BLaER1 treated with 17β-estradiol and CSF1 and Interleukin-3, amounts not matched to agents 10 nM and 100 nM (cell line): ENCODE results near the gene IL17RC.
A peak's percentile ranks its signal among the peaks of the same experiment; 100 is the strongest.

Experiments
- H3K27ac ChIP-seq, 11 experiments: shearing (Covaris generic); formaldehyde crosslinking; 2 replicates each; pipeline ENCODE4 v1.8.1; 2022
- H3K27me3 ChIP-seq, 11 experiments: shearing (Covaris generic); formaldehyde crosslinking; 2 replicates each; pipeline ENCODE4 v1.8.1; 2022
- H3K36me3 ChIP-seq, 11 experiments: shearing (Covaris generic); formaldehyde crosslinking; 2 replicates each; pipeline ENCODE4 v1.8.1; 2022
- H3K4me1 ChIP-seq, 10 experiments: shearing (Covaris generic); formaldehyde crosslinking; 2 replicates each; pipeline ENCODE4 v1.8.1; 2022
- H3K4me2 ChIP-seq, 11 experiments: shearing (Covaris generic); formaldehyde crosslinking; 2 replicates each; pipeline ENCODE4 v1.8.1; 2022
- H3K4me3 ChIP-seq, 10 experiments: shearing (Covaris generic); formaldehyde crosslinking; 2 replicates each; pipeline ENCODE4 v1.8.1; 2022
- H3K9ac ChIP-seq, 11 experiments: shearing (Covaris generic); formaldehyde crosslinking; 2 replicates each; pipeline ENCODE4 v1.8.1; 2022
- H3K9me3 ChIP-seq, 11 experiments: shearing (Covaris generic); formaldehyde crosslinking; replicated peaks in 1 of 11; 2 replicates each; pipeline ENCODE4 v1.8.1; 2022
- H4K20me1 ChIP-seq, 11 experiments: shearing (Covaris generic); formaldehyde crosslinking; 2 replicates each; pipeline ENCODE4 v1.8.1; 2022
- Cebpa-rat ChIP-seq, 11 experiments: shearing (Covaris generic); IDR thresholded peaks; 2 replicates each; pipeline ENCODE4 v1.8.1; 2022

Gene IL17RC

DNA sequence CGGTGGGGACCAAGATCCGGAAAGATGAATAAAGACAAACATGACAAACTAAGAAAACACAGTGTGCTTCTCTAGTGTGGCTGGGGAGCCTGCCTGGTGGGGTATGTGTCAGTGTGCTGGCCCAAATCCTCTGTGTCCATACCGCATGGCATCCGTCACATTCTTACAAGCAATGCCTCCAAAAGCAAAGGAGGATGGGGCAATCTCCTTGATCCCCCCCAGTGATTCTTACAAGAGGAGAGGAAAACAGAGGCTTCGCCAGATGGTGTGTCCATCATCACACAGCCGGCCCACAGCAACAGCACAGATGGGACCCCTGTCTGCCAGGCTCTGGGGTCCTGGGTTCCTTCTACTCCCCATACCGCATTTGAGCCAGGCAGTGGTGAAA lies 558 bp upstream of the IL17RC start:
- Histone ChIP-seq H3K27ac (peak overlapping the region in 6 of 11 experiments; percentile 30 to 62 (median 48); a peak in 6 of 22 replicates), H3K36me3 (no peaks in the 10 kb centered on the region; a peak in 1 of 22 replicates), H3K27me3 (peaks cover 0 to 24% (median 16%) of the 10 kb centered on the region in 11 experiments; a peak in 17 of 22 replicates), H3K4me3 (peak overlapping the region; percentile 21 to 54 (median 43); a peak in 17 of 20 replicates), H3K4me1 (peaks cover 38 to 61% (median 48%) of the 10 kb centered on the region in 10 experiments), H4K20me1 (no peaks in the 10 kb centered on the region), H3K4me2 (peak overlapping the region; percentile 78 to 100 (median 99)), H3K9ac (peak overlapping the region in 10 of 11 experiments; percentile 31 to 70 (median 62); a peak in 16 of 22 replicates), H3K9me3 (no peaks in the 10 kb centered on the region)
- TF ChIP-seq Cebpa-rat (IDR thresholded peaks at IDR 0.05): no peak

- Histone ChIP-seq H3K36me3 (no peaks in the 10 kb centered on the region; a peak in 1 of 22 replicates), H3K27me3 (peaks cover 0 to 24% (median 16%) of the 10 kb centered on the region in 11 experiments; a peak in 17 of 22 replicates), H3K4me1 (peaks cover 31 to 47% (median 41%) of the 10 kb centered on the region in 10 experiments), H3K4me3 (no peak overlapping the region), H4K20me1 (no peaks in the 10 kb centered on the region), H3K9me3 (no peaks in the 10 kb centered on the region), H3K4me2 (peak overlapping the region in 10 of 11 experiments; percentile 78 to 100 (median 98); a peak in 10 of 22 replicates), H3K9ac (peak overlapping the region in 4 of 11 experiments; percentile 50 to 66 (median 59); a peak in 6 of 22 replicates), H3K27ac (peak overlapping the region in 3 of 11 experiments; percentile 55 to 66 (median 62); a peak in 2 of 22 replicates)
- no peak for TF ChIP-seq Cebpa-rat (IDR thresholded peaks at IDR 0.05)
These were observed 922 bp downstream of the IL17RC start for GRCh38 chr3:9917820-9918219.

DNA sequence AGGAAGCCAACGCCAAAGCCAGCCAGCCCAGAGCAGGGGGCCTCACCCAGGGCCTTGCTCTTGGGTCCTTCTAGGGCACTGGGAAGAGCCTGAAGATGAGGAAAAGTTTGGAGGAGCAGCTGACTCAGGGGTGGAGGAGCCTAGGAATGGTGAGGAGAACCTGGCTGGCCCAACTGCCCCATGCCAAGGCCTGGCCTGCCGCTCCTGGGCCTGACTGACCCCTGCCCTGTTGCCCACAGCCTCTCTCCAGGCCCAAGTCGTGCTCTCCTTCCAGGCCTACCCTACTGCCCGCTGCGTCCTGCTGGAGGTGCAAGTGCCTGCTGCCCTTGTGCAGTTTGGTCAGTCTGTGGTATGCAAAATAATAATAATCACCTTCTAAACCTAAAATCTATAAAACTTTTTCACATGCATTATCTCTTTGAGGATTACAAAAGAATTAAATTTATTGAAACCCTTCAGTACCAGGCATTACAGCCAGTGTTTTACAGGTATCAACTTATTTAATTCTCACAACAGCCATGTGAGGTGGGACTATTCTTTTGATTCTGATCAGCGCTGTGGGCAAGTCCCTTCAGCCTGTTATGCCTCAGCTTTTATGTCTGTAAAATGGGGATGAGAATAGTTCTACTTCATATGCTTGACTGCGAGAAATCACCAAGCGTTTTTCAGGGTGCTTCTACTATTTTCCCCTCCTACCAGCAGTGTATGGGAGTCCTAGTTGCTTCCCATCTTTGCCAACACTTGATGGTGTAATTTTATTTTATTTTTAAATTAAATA lies 1.6 kb downstream of the IL17RC start:
- H3K36me3 ChIP-seq: no peaks in the 10 kb centered on the region; a peak in 1 of 22 replicates
- 0 out of 22 replicates have a peak overlapping the region, but pooled peaks of 1 of the 11 experiments have one; percentile 8 for H3K9ac ChIP-seq
- H3K27me3 ChIP-seq: peaks cover 0 to 24% (median 16%) of the 10 kb centered on the region in 11 experiments; a peak in 17 of 22 replicates
- H3K4me3 ChIP-seq: no peak overlapping the region
- no peak overlapping the region for H3K27ac ChIP-seq
- peak overlapping the region in 1 of 11 experiments; percentile 92; a peak in 1 of 22 replicates for H3K4me2 ChIP-seq
- H3K4me1 ChIP-seq: peaks cover 31 to 45% (median 40%) of the 10 kb centered on the region in 10 experiments
- no peak for TF ChIP-seq Cebpa-rat (IDR thresholded peaks at IDR 0.05)
- no peaks in the 10 kb centered on the region for H4K20me1 ChIP-seq
- H3K9me3 ChIP-seq: no peaks in the 10 kb centered on the region

DNA sequence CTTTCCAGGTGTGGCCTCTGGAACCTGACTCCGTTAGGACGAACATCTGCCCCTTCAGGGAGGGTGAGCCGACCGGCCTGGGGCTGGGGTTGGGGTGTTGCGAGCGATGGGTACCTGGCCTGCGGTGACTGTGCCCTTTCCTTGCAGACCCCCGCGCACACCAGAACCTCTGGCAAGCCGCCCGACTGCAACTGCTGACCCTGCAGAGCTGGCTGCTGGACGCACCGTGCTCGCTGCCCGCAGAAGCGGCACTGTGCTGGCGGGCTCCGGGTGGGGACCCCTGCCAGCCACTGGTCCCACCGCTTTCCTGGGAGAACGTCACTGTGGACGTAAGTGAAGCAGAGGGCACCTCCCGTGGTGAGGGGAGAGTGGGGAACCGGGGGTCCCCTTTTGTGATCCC lies 11.3 kb downstream of the IL17RC start:
- no peak overlapping the region for H3K9ac ChIP-seq
- no peak overlapping the region for H3K4me2 ChIP-seq
- TF ChIP-seq Cebpa-rat (IDR thresholded peaks at IDR 0.05): no peak
- H3K4me3 ChIP-seq: no peak overlapping the region
- no peaks in the 10 kb centered on the region for H4K20me1 ChIP-seq
- no peaks in the 10 kb centered on the region for H3K27me3 ChIP-seq
- no peak overlapping the region for H3K27ac ChIP-seq
- H3K4me1 ChIP-seq: peaks cover 7 to 14% (median 10%) of the 10 kb centered on the region in 10 experiments; a peak in 18 of 20 replicates
- H3K9me3 ChIP-seq: no peaks in the 10 kb centered on the region
- H3K36me3 ChIP-seq: peaks cover 0 to 7% (median 0%) of the 10 kb centered on the region in 11 experiments; a peak in 1 of 22 replicates

DNA sequence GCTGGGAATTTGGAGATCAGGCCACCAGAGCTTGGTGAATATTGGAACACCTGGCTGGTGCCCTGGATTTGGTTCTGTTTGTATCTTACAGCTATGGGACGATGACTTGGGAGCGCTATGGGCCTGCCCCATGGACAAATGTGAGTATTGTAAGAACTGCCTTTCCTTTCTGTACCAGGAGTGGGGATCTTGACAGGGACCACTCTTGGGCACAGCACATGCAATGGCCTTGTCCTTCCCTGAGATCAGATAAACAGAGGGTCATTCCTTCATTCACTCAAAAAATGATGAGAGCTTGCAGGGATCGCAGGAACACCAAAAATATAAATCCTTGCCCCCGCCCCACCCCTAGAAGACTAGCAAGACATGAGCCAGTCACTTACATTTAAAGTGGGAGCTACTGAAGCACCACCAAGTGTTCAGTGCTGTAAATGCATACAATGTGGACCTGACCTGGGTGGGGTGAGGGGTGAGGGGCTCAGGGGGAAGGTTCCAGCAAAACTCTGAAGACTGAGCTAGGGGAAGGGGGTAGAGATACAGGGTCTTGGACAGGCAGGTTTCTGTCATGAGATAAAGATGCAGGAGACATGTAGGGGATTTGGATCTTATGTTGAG lies 14.0 kb downstream of the IL17RC start:
- no peaks in the 10 kb centered on the region for H4K20me1 ChIP-seq
- H3K4me1 ChIP-seq: peaks cover 26 to 32% (median 28%) of the 10 kb centered on the region in 10 experiments
- no peak overlapping the region for H3K9ac ChIP-seq
- H3K36me3 ChIP-seq: peaks cover 0 to 8% (median 3%) of the 10 kb centered on the region in 11 experiments; a peak in 12 of 22 replicates
- no peak overlapping the region for H3K27ac ChIP-seq
- H3K4me2 ChIP-seq: no peak overlapping the region
- no peak for TF ChIP-seq Cebpa-rat (IDR thresholded peaks at IDR 0.05)
- no peaks in the 10 kb centered on the region for H3K9me3 ChIP-seq
- no peaks in the 10 kb centered on the region for H3K27me3 ChIP-seq
- H3K4me3 ChIP-seq: no peak overlapping the region

DNA sequence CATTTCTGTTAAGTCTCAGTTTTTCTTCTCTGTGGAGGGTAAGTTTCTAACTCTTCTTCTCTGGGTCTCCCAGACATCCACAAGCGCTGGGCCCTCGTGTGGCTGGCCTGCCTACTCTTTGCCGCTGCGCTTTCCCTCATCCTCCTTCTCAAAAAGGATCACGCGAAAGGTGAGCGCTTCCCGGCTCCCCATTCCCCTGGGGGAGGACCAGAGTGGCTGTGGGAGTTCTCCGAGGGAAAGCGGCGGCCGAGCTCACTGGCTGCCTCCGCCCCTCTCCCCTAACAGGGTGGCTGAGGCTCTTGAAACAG lies 15.6 kb downstream of the IL17RC start:
- TF ChIP-seq Cebpa-rat (IDR thresholded peaks at IDR 0.05): no peak
- no peaks in the 10 kb centered on the region for H3K9me3 ChIP-seq
- H3K36me3 ChIP-seq: peaks cover 8 to 24% (median 16%) of the 10 kb centered on the region in 11 experiments; a peak in 21 of 22 replicates
- H3K4me2 ChIP-seq: peak overlapping the region; percentile 94 to 100 (median 99)
- H3K27ac ChIP-seq: peak overlapping the region; percentile 71 to 97 (median 93)
- no peaks in the 10 kb centered on the region for H3K27me3 ChIP-seq
- peak overlapping the region; percentile 86 to 97 (median 91) for H3K9ac ChIP-seq
- peak overlapping the region; percentile 67 to 81 (median 72) for H3K4me3 ChIP-seq
- peaks cover 29 to 37% (median 32%) of the 10 kb centered on the region in 10 experiments for H3K4me1 ChIP-seq
- peaks cover 0 to 8% (median 0%) of the 10 kb centered on the region in 11 experiments; a peak in 2 of 22 replicates for H4K20me1 ChIP-seq

DNA sequence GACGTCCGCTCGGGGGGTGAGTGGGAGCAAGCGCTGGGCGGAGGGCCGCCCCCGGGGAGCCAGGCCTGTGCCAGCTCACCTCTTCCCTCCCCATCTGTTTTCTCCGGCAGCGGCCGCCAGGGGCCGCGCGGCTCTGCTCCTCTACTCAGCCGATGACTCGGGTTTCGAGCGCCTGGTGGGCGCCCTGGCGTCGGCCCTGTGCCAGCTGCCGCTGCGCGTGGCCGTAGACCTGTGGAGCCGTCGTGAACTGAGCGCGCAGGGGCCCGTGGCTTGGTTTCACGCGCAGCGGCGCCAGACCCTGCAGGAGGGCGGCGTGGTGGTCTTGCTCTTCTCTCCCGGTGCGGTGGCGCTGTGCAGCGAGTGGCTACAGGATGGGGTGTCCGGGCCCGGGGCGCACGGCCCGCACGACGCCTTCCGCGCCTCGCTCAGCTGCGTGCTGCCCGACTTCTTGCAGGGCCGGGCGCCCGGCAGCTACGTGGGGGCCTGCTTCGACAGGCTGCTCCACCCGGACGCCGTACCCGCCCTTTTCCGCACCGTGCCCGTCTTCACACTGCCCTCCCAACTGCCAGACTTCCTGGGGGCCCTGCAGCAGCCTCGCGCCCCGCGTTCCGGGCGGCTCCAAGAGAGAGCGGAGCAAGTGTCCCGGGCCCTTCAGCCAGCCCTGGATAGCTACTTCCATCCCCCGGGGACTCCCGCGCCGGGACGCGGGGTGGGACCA lies 16.1 kb downstream of the IL17RC start:
- peaks cover 29 to 37% (median 32%) of the 10 kb centered on the region in 10 experiments for H3K4me1 ChIP-seq
- peaks cover 0 to 12% (median 0%) of the 10 kb centered on the region in 11 experiments; a peak in 2 of 22 replicates for H4K20me1 ChIP-seq
- no peaks in the 10 kb centered on the region for H3K9me3 ChIP-seq
- H3K4me3 ChIP-seq: peak overlapping the region; percentile 67 to 81 (median 72)
- no peaks in the 10 kb centered on the region for H3K27me3 ChIP-seq
- peak overlapping the region; percentile 71 to 97 (median 93) for H3K27ac ChIP-seq
- TF ChIP-seq Cebpa-rat (IDR thresholded peaks at IDR 0.05): no peak
- peak overlapping the region; percentile 86 to 97 (median 91) for H3K9ac ChIP-seq
- H3K4me2 ChIP-seq: peak overlapping the region; percentile 94 to 100 (median 99)
- peaks cover 10 to 29% (median 21%) of the 10 kb centered on the region in 11 experiments; a peak in 21 of 22 replicates for H3K36me3 ChIP-seq

DNA sequence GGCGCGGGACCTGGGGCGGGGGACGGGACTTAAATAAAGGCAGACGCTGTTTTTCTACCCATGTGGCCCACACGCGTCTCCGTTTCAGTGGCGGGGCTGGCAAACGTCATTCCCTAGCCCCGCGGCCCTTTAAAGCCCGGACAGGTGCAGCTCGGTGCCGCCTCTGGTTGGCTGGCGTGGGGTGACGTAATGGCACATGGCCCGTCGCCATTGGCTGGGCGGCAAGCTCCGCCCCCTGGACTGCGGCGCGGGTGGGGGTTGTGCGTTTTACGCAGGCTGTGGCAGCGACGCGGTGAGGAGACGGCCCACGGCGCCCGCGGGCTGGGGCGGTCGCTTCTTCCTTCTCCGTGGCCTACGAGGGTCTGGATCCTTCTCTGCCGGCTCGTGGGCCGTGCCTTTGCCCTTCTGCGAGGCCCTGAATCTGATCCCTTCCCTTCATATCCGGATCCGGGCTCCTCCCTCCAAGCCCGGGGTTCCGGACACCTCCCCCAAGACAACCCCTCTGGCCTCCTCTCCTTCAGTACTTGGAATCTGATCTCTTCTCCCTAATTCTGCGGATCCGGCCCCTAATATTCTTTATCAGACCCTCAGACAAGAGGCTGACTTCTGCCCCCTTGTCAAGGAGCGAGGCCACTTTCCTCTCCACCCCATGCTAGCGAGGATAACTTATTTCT lies 16.8 kb downstream of the IL17RC start, which contains the start of gene CRELD1:
CRELD1 (plus strand) TSS at position 274 of the 674 bp plus-strand sequence. CDS start 605 bp downstream, outside the sequence.
- Histone ChIP-seq H3K4me3 (peak within 1 kb of the TSS; percentile 67 to 81 (median 72)), H3K9me3 (no peaks in the 10 kb centered on the region), H3K27ac (peak within 1 kb of the TSS; percentile 87 to 97 (median 93)), H3K4me2 (peak within 1 kb of the TSS; percentile 94 to 100 (median 99)), H3K36me3 (peaks cover 15 to 36% (median 28%) of the 10 kb centered on the region in 11 experiments; a peak in 21 of 22 replicates), H3K9ac (peak within 1 kb of the TSS; percentile 86 to 97 (median 91)), H4K20me1 (peaks cover 0 to 12% (median 0%) of the 10 kb centered on the region in 11 experiments; a peak in 2 of 22 replicates), H3K4me1 (peaks cover 29 to 37% (median 32%) of the 10 kb centered on the region in 10 experiments), H3K27me3 (no peaks in the 10 kb centered on the region)
- TF ChIP-seq Cebpa-rat (IDR thresholded peaks at IDR 0.05): no peak
